ENCODE measurements around the gene ZNF483.

DNA sequence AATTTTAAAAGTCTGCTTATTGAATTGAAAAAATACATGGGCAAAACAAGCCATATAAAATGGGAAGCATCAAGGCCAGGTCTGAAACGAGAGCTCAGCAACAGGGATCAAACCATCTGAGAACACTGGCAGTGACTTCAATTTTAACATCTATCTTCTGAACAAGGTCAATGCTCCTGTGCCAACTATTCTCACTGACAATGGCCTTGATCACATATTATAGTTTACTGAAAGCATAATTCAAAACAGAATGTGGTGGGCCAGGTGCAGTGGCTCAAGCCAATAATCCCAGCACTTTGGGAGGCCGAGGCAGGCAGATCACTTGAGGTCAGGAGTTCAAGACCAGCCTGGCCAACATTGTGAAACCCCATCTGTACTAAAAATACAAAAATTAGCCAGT, 49.8 kb upstream of the ZNF483 start:
- no peak for TF ChIP-seq CTCF (IDR thresholded peaks at IDR 0.05)
- no peak for TF ChIP-seq POLR2A (IDR thresholded peaks at IDR 0.05)
